Hepatic stellate cell (primary cell): ENCODE measurements around the gene E2F2.
A peak's percentile ranks its signal among the peaks of the same experiment; 100 is the strongest.
"Not testable (repeated sequence)": the region's sequence is repeated elsewhere in the genome, so short reads cannot be mapped to it uniquely, and the experiment has no call there.

Experiments
- DNase-seq: peaks from one replicate; pipeline ENCODE4 v3.0.0; 2011; ENCODE audit warnings: low spot score

E2F2 gene

GRCh38 chr1:23524163-23524562 is 6.9 kb downstream of the E2F2 start:
- no peak for DNase-seq

GRCh38 chr1:23522244-23522982 is 8.6 kb downstream of the E2F2 start:
- no peak for DNase-seq

- DNase-seq, result no peak
Measured at GRCh38 chr1:23521588-23521987, 9.4 kb downstream of the E2F2 start.

- DNase-seq, result no peak
Measured at GRCh38 chr1:23517581-23517980, 13.5 kb downstream of the E2F2 start.

- DNase-seq, result no peak
Measured at GRCh38 chr1:23515905-23516304, 15.1 kb downstream of the E2F2 start.

- no peak for DNase-seq
Measured at GRCh38 chr1:23514111-23514679, 16.8 kb downstream of the E2F2 start.

- no peak for DNase-seq
Measured at GRCh38 chr1:23509896-23510295, 21.1 kb downstream of the E2F2 start.

- DNase-seq, result no peak
Measured at GRCh38 chr1:23506376-23507107, 24.5 kb downstream of the E2F2 start.

GRCh38 chr1:23505851-23506250 is 25.2 kb downstream of the E2F2 start:
- DNase-seq, result no peak

GRCh38 chr1:23504156-23504555 is 26.9 kb downstream of the E2F2 start:
- not testable (repeated sequence) for DNase-seq

- no peak for DNase-seq
Measured at GRCh38 chr1:23502951-23503350, 28.1 kb downstream of the E2F2 start.

- no peak for DNase-seq
Measured at GRCh38 chr1:23500466-23500865, 30.6 kb downstream of the E2F2 start.

- no peak for DNase-seq
Measured at GRCh38 chr1:23497777-23498439, 33.1 kb downstream of the E2F2 start.

- DNase-seq, result no peak
Measured at GRCh38 chr1:23496490-23497181, 34.4 kb downstream of the E2F2 start.

- DNase-seq, result not testable (repeated sequence)
Measured at GRCh38 chr1:23494836-23495235, 36.2 kb downstream of the E2F2 start.

- not testable (repeated sequence) for DNase-seq
Measured at GRCh38 chr1:23492776-23493175, 38.3 kb downstream of the E2F2 start.

- no peak for DNase-seq
Measured at GRCh38 chr1:23492132-23492720, 38.8 kb downstream of the E2F2 start.

GRCh38 chr1:23489842-23490241 is 41.2 kb downstream of the E2F2 start:
- DNase-seq, result no peak

GRCh38 chr1:23485002-23485332 is 46.1 kb downstream of the E2F2 start:
- DNase-seq, result no peak

GRCh38 chr1:23484253-23485001 is 46.6 kb downstream of the E2F2 start:
- peak; percentile 92 for DNase-seq
